Measurements from ENCODE around the gene E2F2. TPM values are rescaled to one million over a fixed set of nuclear protein-coding genes. Genes with fewer than 3 reads are reported as not detected.

The E2F2 gene
- total RNA-seq, 1 experiment from 2014 or later = 16.3 TPM

DNA sequence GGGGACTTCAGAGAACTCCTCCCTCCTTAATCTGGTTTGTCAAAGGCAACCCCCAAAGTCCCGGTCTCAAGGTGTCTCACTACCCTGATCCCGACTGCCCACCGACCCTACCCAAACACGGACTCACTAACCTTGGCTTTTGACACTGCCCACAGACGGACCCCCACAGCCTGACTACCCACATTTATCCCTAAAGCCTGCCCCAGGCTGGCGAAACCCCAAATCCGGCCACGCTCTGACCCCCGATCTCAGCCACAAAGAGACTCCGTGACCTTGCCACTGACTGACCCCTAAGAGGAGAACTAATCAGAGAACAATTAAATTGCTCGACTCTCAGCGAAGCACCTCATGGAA, 23.1 kb upstream of the E2F2 start:
- Histone ChIP-seq H3K27ac (ENCODE audit: low read depth, low read length) (peak overlapping the region; percentile 89), H3K4me1 (ENCODE audit: control insufficient read depth in 1 of 2, insufficient read depth in 2 of 2, low read length in 2 of 2) (peaks cover 43 to 59% of the 10 kb centered on the region in 2 experiments), H3K4me2 (ENCODE audit: low read length) (peak overlapping the region; percentile 85), H3K4me3 (replicated peaks in 1 of 2; ENCODE audit: low read depth in 1 of 2, low read length in 2 of 2) (peak overlapping the region; percentile 50 to 58), H3K9me2 (ENCODE audit: insufficient read depth) (no peaks in the 10 kb centered on the region), H3K79me2 (ENCODE audit: insufficient read depth, low read length) (peaks cover 20% of the 10 kb centered on the region), H4K20me1 (ENCODE audit: insufficient read depth) (no peaks in the 10 kb centered on the region; the same call in 1 of the 2 replicates), H3K27me3 (ENCODE audit: insufficient read depth, low read length) (no peaks in the 10 kb centered on the region), H3K9ac (ENCODE audit: low read length) (peak overlapping the region; percentile 79), H2AFZ (ENCODE audit: low read depth, low read length, poor library complexity, severe bottlenecking) (no peak overlapping the region), H3K36me3 (ENCODE audit: control insufficient read depth in 1 of 2, insufficient read depth in 2 of 2, low read length in 2 of 2) (peaks cover 0 to 2% of the 10 kb centered on the region in 2 experiments; a peak in 1 of 4 replicates), H3K9me3 (ENCODE audit: control insufficient read depth in 1 of 2, insufficient read depth in 1 of 2, low read depth in 1 of 2, low read length in 2 of 2) (no peaks in the 10 kb centered on the region)
- ChIA-PET CTCF (interaction anchor here (1.8 to 5.3 kb wide), 4 partner anchors 57 to 103 kb away, joined by 5 to 34 read pairs (median 16); no protein-coding TSS in a partner anchor), RAD21 (ENCODE audit: low non-redundant PET in 1 of 2, low total read pairs in 2 of 2, uncharacterized antibody in 2 of 2, unreplicated experiment in 2 of 2) (interaction anchor here (0.6 to 2.7 kb wide), 3 partner anchors 81 to 96 kb away, joined by 3 to 13 read pairs (median 7); no protein-coding TSS in a partner anchor), POLR2A (interaction anchor here (0.6 to 3.1 kb wide), 5 partner anchors 19 to 336 kb away, joined by 3 to 14 read pairs (median 3); partner anchors contain the start of gene RPL11)
- BruUV-seq (replicated peaks) = no TSS peak
- intact Hi-C loops (cut with micrococcal nuclease) = loop anchor here (2.0 kb wide), 1 partner anchor 83 kb away; no protein-coding TSS in a partner anchor
- TF ChIP-seq ZBTB33 (IDR thresholded peaks at IDR 0.05; ENCODE audit: extremely low read depth, insufficient replicate concordance, low read length) (no peak), EZH2 (IDR thresholded peaks at IDR 0.05) (no peak), SIN3A (IDR thresholded peaks at IDR 0.05; ENCODE audit: low read depth) (no peak), SP1 (IDR thresholded peaks at IDR 0.05; ENCODE audit: low read depth) (no peak), EGR1 (IDR thresholded peaks at IDR 0.05; ENCODE audit: low read depth) (no peak)
- ATAC-seq = no peak
- no peak for DNase-seq (ENCODE audit: low read depth, low spot score)

All from HCT116 (cell line).